HL-60 (cell line): ENCODE measurements around the gene FBP1.

Experiments
- DNase-seq, 2 experiments: peaks; one replicate each; pipeline ENCODE4 v3.0.0-alpha.2; 2010 to 2020; ENCODE audit warnings: low read depth in 1 of 2, low spot score in 1 of 2
- H3K27ac ChIP-seq: fragments of 250-450 bp; sonication (Bioruptor Pico); replicated peaks from 2 replicates; pipeline ENCODE4 v1.5.1; 2020; ENCODE audit warnings: mild to moderate bottlenecking, moderate library complexity
- H3K27me3 ChIP-seq: fragments of 250-450 bp; sonication (Bioruptor Pico); 2 replicates; pipeline ENCODE4 v1.5.1; 2021; ENCODE audit warnings: mild to moderate bottlenecking, moderate library complexity; ENCODE audit not compliant: insufficient read depth, poor library complexity, severe bottlenecking
- H3K4me3 ChIP-seq: replicated peaks from 2 replicates; pipeline ENCODE4 v1.5.1; 2011; ENCODE audit warnings: mild to moderate bottlenecking, control low read depth, low read length; ENCODE audit not compliant: insufficient read depth
- CTCF ChIP-seq: IDR thresholded peaks from one replicate; pipeline ENCODE4 v1.5.1; 2011; ENCODE audit warnings: low read length, control low read depth, inconsistent platforms; ENCODE audit not compliant: insufficient read depth
- GABPA ChIP-seq: IDR thresholded peaks from 2 replicates; pipeline ENCODE4 v1.6.1; 2012; ENCODE audit warnings: low read depth
- POLR2AphosphoS5 ChIP-seq: IDR thresholded peaks from 2 replicates; pipeline ENCODE4 v1.6.1; 2012; ENCODE audit warnings: low read depth
- SPI1 ChIP-seq: IDR thresholded peaks from 2 replicates; pipeline ENCODE4 v1.6.1; 2012; ENCODE audit warnings: low read depth, mild to moderate bottlenecking, borderline replicate concordance
- TF ChIP-seq, protein P1 (sequence below): IDR thresholded peaks from 2 replicates; pipeline ENCODE4 v1.6.1; 2012; ENCODE audit warnings: low read depth; ENCODE audit not compliant: insufficient replicate concordance

Gene FBP1

GRCh38 chr9:94577036-94577435, 62.3 kb downstream of the FBP1 start:
- H3K27ac ChIP-seq: no peak overlapping the region
- no peak overlapping the region for H3K4me3 ChIP-seq
- no peaks in the 10 kb centered on the region for H3K27me3 ChIP-seq
- TF ChIP-seq CTCF: no peak
- TF ChIP-seq, protein P1, sequence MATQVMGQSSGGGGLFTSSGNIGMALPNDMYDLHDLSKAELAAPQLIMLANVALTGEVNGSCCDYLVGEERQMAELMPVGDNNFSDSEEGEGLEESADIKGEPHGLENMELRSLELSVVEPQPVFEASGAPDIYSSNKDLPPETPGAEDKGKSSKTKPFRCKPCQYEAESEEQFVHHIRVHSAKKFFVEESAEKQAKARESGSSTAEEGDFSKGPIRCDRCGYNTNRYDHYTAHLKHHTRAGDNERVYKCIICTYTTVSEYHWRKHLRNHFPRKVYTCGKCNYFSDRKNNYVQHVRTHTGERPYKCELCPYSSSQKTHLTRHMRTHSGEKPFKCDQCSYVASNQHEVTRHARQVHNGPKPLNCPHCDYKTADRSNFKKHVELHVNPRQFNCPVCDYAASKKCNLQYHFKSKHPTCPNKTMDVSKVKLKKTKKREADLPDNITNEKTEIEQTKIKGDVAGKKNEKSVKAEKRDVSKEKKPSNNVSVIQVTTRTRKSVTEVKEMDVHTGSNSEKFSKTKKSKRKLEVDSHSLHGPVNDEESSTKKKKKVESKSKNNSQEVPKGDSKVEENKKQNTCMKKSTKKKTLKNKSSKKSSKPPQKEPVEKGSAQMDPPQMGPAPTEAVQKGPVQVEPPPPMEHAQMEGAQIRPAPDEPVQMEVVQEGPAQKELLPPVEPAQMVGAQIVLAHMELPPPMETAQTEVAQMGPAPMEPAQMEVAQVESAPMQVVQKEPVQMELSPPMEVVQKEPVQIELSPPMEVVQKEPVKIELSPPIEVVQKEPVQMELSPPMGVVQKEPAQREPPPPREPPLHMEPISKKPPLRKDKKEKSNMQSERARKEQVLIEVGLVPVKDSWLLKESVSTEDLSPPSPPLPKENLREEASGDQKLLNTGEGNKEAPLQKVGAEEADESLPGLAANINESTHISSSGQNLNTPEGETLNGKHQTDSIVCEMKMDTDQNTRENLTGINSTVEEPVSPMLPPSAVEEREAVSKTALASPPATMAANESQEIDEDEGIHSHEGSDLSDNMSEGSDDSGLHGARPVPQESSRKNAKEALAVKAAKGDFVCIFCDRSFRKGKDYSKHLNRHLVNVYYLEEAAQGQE: no peak
- no peak for DNase-seq

DNA sequence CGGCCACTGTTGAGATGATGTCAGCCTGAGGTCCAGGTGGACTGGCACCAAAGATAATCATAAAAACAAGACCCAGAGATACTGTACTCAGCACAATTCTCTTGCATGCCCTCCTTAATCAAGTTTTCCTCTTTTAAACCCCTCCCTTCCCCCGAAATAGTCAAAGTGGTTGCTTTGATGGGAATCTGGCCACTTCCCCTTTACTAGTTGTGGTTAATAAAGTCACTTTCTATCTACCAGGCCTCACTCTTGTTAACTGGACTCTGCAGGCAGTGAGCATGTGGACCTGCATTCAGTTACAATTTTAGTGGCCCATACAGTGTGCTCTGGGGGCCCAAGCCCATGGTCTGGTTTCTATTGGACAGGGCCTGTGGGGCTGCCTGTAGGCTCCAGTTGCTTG, 63.2 kb downstream of the FBP1 start:
- no peak overlapping the region for H3K4me3 ChIP-seq
- no peaks in the 10 kb centered on the region for H3K27me3 ChIP-seq
- no peak for DNase-seq
- TF ChIP-seq SPI1: peak; percentile 85
- TF ChIP-seq GABPA: no peak
- TF ChIP-seq POLR2AphosphoS5: no peak
- TF ChIP-seq, protein P1: no peak
- TF ChIP-seq CTCF: no peak
- H3K27ac ChIP-seq: no peak overlapping the region

DNA sequence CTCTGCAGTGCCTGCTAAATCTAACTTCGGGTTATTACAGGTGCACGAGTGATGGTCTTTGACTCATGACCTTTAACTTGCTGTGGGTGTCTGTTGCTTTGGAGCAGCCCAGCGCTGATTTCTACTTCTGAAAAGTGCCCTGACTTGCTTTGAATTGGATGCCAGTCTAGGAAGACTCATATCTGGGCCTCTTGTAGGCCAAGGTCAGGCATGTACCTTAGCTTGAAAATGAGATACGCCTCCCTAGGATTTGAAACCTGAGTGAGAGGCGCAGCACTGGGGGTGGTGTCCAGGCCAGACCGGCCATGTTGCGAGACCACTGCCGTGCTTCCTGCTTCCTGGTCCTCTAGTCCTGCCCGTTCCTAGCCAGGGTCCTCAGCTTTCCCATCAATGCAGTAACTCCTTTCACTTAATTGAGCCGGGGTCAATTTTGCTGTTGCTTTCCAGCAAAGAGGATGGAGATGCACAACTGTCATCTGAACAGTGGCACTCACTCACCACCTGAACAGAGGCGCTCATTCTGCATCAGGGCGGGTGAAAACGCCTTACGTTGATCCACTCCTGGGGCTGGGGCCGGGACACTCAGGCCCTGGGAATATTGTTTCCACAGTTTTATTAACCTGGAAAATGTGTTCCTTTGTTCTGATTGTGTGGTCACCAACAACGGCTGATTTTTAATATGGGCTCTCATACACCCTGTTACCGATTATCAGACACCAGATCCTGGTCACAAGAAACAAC, 70.2 kb downstream of the FBP1 start:
- H3K27ac ChIP-seq: no peak overlapping the region
- no peak overlapping the region for H3K4me3 ChIP-seq
- no peaks in the 10 kb centered on the region for H3K27me3 ChIP-seq
- DNase-seq: no peak
- TF ChIP-seq SPI1 (no peak), GABPA (no peak), POLR2AphosphoS5 (no peak), CTCF (no peak)
- TF ChIP-seq, protein P1: no peak
